GM23338 (cell line): Measurements from ENCODE around the gene KLHL40. TPM values are rescaled to one million over a fixed set of nuclear protein-coding genes. Genes with fewer than 3 reads are reported as not detected.

Experiments
- ATAC-seq: fragments of 200-7000 bp; cut with Tn5 transposase; 3 replicates; pipeline ENCODE4 v1.9.1; 2020
- DNase-seq: peaks from one replicate; pipeline ENCODE4 v3.0.0-alpha.2; 2015; ENCODE audit warnings: low spot score
- H2AFZ ChIP-seq: fragments of 200-600 bp; sonication (generic); 2 replicates; pipeline ENCODE4 v1.8.0; 2016; ENCODE audit warnings: antibody characterized with exemption, mild to moderate bottlenecking, moderate library complexity
- H3F3A ChIP-seq: fragments of 200-600 bp; sonication (generic); replicated peaks from 2 replicates; pipeline ENCODE4 v1.8.0; 2017; ENCODE audit warnings: antibody characterized with exemption, mixed run types, low read depth
- H3K27ac ChIP-seq: fragments of 200-600 bp; sonication (generic); 2 replicates; pipeline ENCODE4 v1.6.1; 2016; ENCODE audit warnings: low read depth
- H3K27me3 ChIP-seq: fragments of 200-600 bp; sonication (generic); 2 replicates; pipeline ENCODE4 v1.8.0; 2016; ENCODE audit warnings: mild to moderate bottlenecking, mixed run types, moderate library complexity; ENCODE audit not compliant: insufficient read depth
- H3K36me3 ChIP-seq: fragments of 200-600 bp; sonication (generic); 2 replicates; pipeline ENCODE4 v1.8.0; 2016; ENCODE audit warnings: mild to moderate bottlenecking; ENCODE audit not compliant: insufficient read depth
- H3K4me1 ChIP-seq: fragments of 200-600 bp; sonication (generic); 2 replicates; pipeline ENCODE4 v1.8.0; 2016; ENCODE audit warnings: mild to moderate bottlenecking, moderate library complexity; ENCODE audit not compliant: insufficient read depth
- H3K4me2 ChIP-seq: fragments of 200-600 bp; sonication (generic); 2 replicates; pipeline ENCODE4 v1.7.1; 2017; ENCODE audit warnings: mixed run types
- H3K4me3 ChIP-seq: fragments of 200-600 bp; sonication (generic); 2 replicates; pipeline ENCODE4 v1.6.1; 2016; ENCODE audit warnings: mixed run types
- H3K79me2 ChIP-seq: fragments of 200-600 bp; sonication (generic); replicated peaks from 2 replicates; pipeline ENCODE4 v1.8.0; 2017; ENCODE audit warnings: mild to moderate bottlenecking; ENCODE audit not compliant: insufficient read depth
- H3K9me2 ChIP-seq: fragments of 200-600 bp; sonication (generic); 2 replicates; pipeline ENCODE4 v1.8.0; 2017; ENCODE audit not compliant: insufficient read depth
- H4K20me1 ChIP-seq: fragments of 200-600 bp; sonication (generic); replicated peaks from 2 replicates; pipeline ENCODE4 v1.8.0; 2017; ENCODE audit warnings: mild to moderate bottlenecking; ENCODE audit not compliant: insufficient read depth
- H3K27ac Mint-ChIP-seq: 2 replicates; pipeline ENCODE4 v1.8.0; 2020; ENCODE audit warnings: inconsistent platforms, mild to moderate bottlenecking, moderate library complexity, mixed read lengths
- H3K27me3 Mint-ChIP-seq: 3 replicates; pipeline ENCODE4 v1.8.0; 2022; ENCODE audit warnings: low read depth, mild to moderate bottlenecking, moderate library complexity, mixed read lengths, inconsistent platforms; ENCODE audit not compliant: insufficient read depth, poor library complexity
- H3K36me3 Mint-ChIP-seq: 3 replicates; pipeline ENCODE4 v1.8.0; 2021; ENCODE audit warnings: low read depth, mild to moderate bottlenecking, inconsistent platforms, moderate library complexity, mixed read lengths
- H3K4me1 Mint-ChIP-seq: 3 replicates; pipeline ENCODE4 v1.8.0; 2020; ENCODE audit warnings: mild to moderate bottlenecking, inconsistent platforms, mixed read lengths
- H3K4me3 Mint-ChIP-seq: 3 replicates; pipeline ENCODE4 v1.8.0; 2021; ENCODE audit warnings: moderate library complexity, mild to moderate bottlenecking, inconsistent platforms, mixed read lengths
- H3K9me3 Mint-ChIP-seq: 3 replicates; pipeline ENCODE4 v1.8.0; 2020; ENCODE audit warnings: moderate library complexity, mild to moderate bottlenecking, inconsistent platforms, mixed read lengths
- CREB1 ChIP-seq: fragments of 250-450 bp; sonication (Bioruptor Pico); IDR thresholded peaks from 2 replicates; pipeline ENCODE4 v1.5.0; 2020; ENCODE audit warnings: low read depth, mild to moderate bottlenecking, moderate library complexity
- ETS1 ChIP-seq: IDR thresholded peaks from 2 replicates; pipeline ENCODE4 v1.6.1; 2016; ENCODE audit warnings: antibody characterized with exemption
- EZH2phosphoT487 ChIP-seq: fragments of 200-600 bp; sonication (generic); IDR thresholded peaks from one replicate; pipeline ENCODE4 v1.8.1; 2018; ENCODE audit warnings: antibody characterized with exemption; ENCODE audit not compliant: unreplicated experiment
- JUNB ChIP-seq: IDR thresholded peaks from one replicate; pipeline ENCODE4 v1.6.1; 2016; ENCODE audit warnings: antibody characterized with exemption; ENCODE audit not compliant: unreplicated experiment
- ZNF114 ChIP-seq: fragments of 250-450 bp; sonication (Bioruptor Pico); IDR thresholded peaks from 2 replicates; pipeline ENCODE4 v1.5.0; 2020; ENCODE audit warnings: mild to moderate bottlenecking, moderate library complexity
- ZNF331 ChIP-seq: fragments of 250-450 bp; sonication (Bioruptor Pico); IDR thresholded peaks from 2 replicates; pipeline ENCODE4 v1.5.0; 2020; ENCODE audit warnings: low read depth, mild to moderate bottlenecking, moderate library complexity
- ZNF462 ChIP-seq: fragments of 250-450 bp; sonication (Bioruptor Pico); IDR thresholded peaks from 2 replicates; pipeline ENCODE4 v1.5.0; 2020; ENCODE audit warnings: mild to moderate bottlenecking, moderate library complexity
- polyA plus RNA-seq: library from polyadenylated mRNA; unstranded; fragments of >200 nt; fragmentation: Nextera tagmentation; extraction: Ambion mirVana; gene quantifications from 2 replicates; pipeline ENCODE4 v1.2.1, GENCODE V29; 2016
- total RNA-seq: library from RNA; depleted of rRNA; stranded (reverse); fragments of >200 nt; shearing (Covaris generic); gene quantifications from 2 replicates; pipeline ENCODE4 v1.2.3, GENCODE V29; 2014

Gene KLHL40
- total and polyA plus RNA-seq, 2 experiments from 2014 or later = not detected

GRCh38 chr3:42665050-42665878 is 20.1 kb upstream of the KLHL40 start (continued):
- no peak for TF ChIP-seq ZNF462 (CRISPR knock-in tag)
- no peak for TF ChIP-seq JUNB

GRCh38 chr3:42666022-42666421 is 19.3 kb upstream of the KLHL40 start:
- no peaks in the 10 kb centered on the region for H3K27me3 Mint-ChIP-seq
- H3K4me1 Mint-ChIP-seq = peaks cover 9% of the 10 kb centered on the region; the same call in 2 of the 3 replicates
- ATAC-seq (no peak), DNase-seq (no peak)
- Histone ChIP-seq H3K4me3 (no peak overlapping the region), H3K9me2 (no peaks in the 10 kb centered on the region), H3F3A (no peaks in the 10 kb centered on the region), H2AFZ (no peak overlapping the region), H4K20me1 (no peaks in the 10 kb centered on the region), H3K27ac (no peak overlapping the region), H3K79me2 (no peaks in the 10 kb centered on the region), H3K4me1 (no peaks in the 10 kb centered on the region), H3K36me3 (no peaks in the 10 kb centered on the region), H3K4me2 (no peak overlapping the region), H3K27me3 (no peaks in the 10 kb centered on the region)
- H3K27ac Mint-ChIP-seq = no peak overlapping the region
- 0 out of 3 replicates have a peak, but pooled peaks cover 5% of the 10 kb centered on the region for H3K9me3 Mint-ChIP-seq
- TF ChIP-seq ETS1 (no peak), JUNB (no peak), EZH2phosphoT487 (no peak), ZNF331 (CRISPR knock-in tag) (no peak), ZNF114 (CRISPR knock-in tag) (no peak), CREB1 (CRISPR knock-in tag) (no peak), ZNF462 (CRISPR knock-in tag) (no peak)
- H3K4me3 Mint-ChIP-seq = no peak overlapping the region
- H3K36me3 Mint-ChIP-seq = peaks cover 5% of the 10 kb centered on the region; the same call in 2 of the 3 replicates
